Urinary bladder (tissue), 4 donors: ENCODE data around the gene TNIK. TPM values are rescaled to one million over a fixed set of nuclear protein-coding genes. Genes with fewer than 3 reads are reported as not detected.
"Not testable (repeated sequence)": the region's sequence is repeated elsewhere in the genome, so short reads cannot be mapped to it uniquely, and the experiment has no call there.

Experiments
- DNase-seq: peaks from one replicate; pipeline ENCODE4 v3.0.0-alpha.2; 2015; ENCODE audit errors: extremely low spot score
- H3K27ac ChIP-seq: one replicate; pipeline ENCODE4 v1.5.1; 2013; ENCODE audit warnings: low read depth, mild to moderate bottlenecking, moderate library complexity
- H3K36me3 ChIP-seq: one replicate; pipeline ENCODE4 v1.6.1; 2013; ENCODE audit warnings: mild to moderate bottlenecking, moderate library complexity; ENCODE audit not compliant: insufficient read depth
- H3K4me1 ChIP-seq: one replicate; pipeline ENCODE4 v1.6.1; 2013; ENCODE audit warnings: mild to moderate bottlenecking, moderate library complexity; ENCODE audit not compliant: insufficient read depth
- H3K4me3 ChIP-seq: one replicate; pipeline ENCODE4 v1.5.1; 2013; ENCODE audit warnings: low read depth, low read length
- WGBS: extraction: QIAGEN DNeasy Blood & Tissue Kit; methylation state at CpG from one replicate; pipeline ENCODE4 v1.1.7; 2013; 5-methylcytosine and 5-hydroxymethylcytosine counted together
- polyA plus RNA-seq: library from polyadenylated mRNA; stranded (reverse); fragments of 200-250 nt; gene quantifications from one replicate; pipeline ENCODE4 v1.2.3, GENCODE V29; 2013
- total RNA-seq: library from RNA; depleted of rRNA; stranded (reverse); fragments of >200 nt; gene quantifications from one replicate; pipeline ENCODE4 v1.2.3, GENCODE V29; 2014
- donor health status: healthy with polysubstance abuse.
- donor health status: healthy.

Gene TNIK
- total and polyA plus RNA-seq, 2 donors, result 6.5 to 26.6 TPM

- Histone ChIP-seq H3K4me3 (no peak overlapping the region), H3K36me3 (no peaks in the 10 kb centered on the region), H3K4me1 (no peaks in the 10 kb centered on the region), H3K27ac (no peak overlapping the region)
- WGBS, result 82% methylated on average over 3 of the region's 3 CpGs
- DNase-seq, result no peak
Measured at GRCh38 chr3:171389491-171389890, 70.7 kb downstream of the TNIK start.

DNA sequence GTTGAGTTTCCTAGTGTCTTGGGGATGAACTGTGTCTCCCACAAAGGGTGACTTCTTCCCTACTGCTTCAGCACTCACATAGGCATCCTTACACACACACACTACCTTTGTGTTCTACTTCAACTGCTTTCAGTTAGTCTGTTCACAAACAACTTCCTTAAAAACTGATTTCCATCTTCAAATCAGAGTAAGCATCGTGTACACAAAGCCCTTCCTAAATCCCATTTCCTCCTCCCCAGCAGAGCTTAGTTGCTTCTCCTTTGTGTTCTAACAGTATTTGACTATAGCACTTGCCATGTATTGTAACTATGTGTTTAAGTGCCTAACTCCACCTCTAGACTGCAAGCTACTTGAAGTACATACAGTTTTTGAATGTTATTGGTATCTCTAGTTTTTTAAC is 71.7 kb downstream of the TNIK start:
- no peak for DNase-seq
- Histone ChIP-seq H3K36me3 (no peaks in the 10 kb centered on the region), H3K4me1 (no peaks in the 10 kb centered on the region), H3K4me3 (no peak overlapping the region), H3K27ac (no peak overlapping the region)
- WGBS, result 72% methylated on average over 1 of the region's 1 CpG

DNA sequence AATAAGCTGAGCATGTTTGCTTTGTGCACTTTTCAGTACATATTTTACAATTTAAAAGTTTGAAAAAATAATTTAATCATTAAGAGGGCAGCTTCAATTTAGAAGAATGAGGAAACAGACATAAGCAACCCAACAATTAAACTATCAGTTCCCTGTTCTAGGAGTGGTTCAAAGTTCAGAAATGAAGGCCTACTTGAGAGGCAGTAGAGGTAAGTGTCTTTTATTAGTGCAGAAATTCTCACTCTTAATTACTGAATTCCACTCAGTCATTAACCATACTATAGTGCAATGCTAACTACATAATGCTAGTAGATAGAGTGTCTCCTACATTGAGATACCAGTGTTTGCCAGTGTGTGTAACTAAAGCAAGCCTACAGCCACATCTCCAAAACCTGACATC is 73.1 kb downstream of the TNIK start:
- Histone ChIP-seq H3K36me3 (no peaks in the 10 kb centered on the region), H3K4me3 (no peak overlapping the region), H3K27ac (no peak overlapping the region), H3K4me1 (no peaks in the 10 kb centered on the region)
- DNase-seq, result no peak

GRCh38 chr3:171385086-171385485 is 75.1 kb downstream of the TNIK start:
- no peak overlapping the region for H3K27ac ChIP-seq
- no peaks in the 10 kb centered on the region for H3K36me3 ChIP-seq
- 92% methylated on average over 5 of the region's 5 CpGs for WGBS
- no peaks in the 10 kb centered on the region for H3K4me1 ChIP-seq
- no peak for DNase-seq
- no peak overlapping the region for H3K4me3 ChIP-seq

DNA sequence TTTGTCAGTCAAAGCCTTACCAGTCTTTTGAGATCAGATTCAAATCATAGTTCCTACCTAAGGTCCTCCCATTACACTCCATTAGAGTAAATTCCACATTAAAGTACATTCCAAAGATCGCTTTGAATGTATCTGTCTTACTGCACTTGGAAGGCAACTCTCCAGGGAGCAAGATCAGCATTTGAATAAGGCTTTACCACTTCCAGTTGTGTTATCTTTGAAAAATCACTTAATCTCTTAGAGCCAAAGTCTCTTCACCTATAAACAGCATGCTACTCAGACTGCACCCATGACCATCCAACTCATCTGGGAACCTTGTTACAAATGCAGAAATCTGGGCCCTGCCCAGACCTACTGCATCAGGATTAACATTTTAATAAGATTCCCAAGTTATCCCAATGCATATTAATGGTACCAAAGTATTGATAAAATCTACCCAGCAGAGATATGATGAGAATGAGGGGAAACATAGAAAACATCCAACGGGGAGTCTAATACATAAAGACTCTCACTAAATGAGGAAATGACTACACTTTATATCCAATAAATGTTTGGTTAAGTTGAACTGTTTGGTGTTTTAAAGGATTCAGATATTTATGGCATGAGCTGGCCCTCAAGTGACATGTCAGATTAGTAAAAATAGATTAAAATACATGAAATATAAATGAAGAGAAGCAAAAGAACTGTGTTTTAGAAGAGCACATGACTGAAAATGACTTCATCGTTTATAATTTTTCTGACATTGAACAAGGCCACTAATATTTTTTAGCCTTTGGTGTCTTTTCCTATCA is 75.9 kb downstream of the TNIK start:
- Histone ChIP-seq H3K4me3 (no peak overlapping the region), H3K4me1 (no peaks in the 10 kb centered on the region), H3K27ac (no peak overlapping the region), H3K36me3 (no peaks in the 10 kb centered on the region)
- 78% methylated on average over 3 of the region's 3 CpGs for WGBS
- DNase-seq, result no peak

GRCh38 chr3:171383206-171384018 is 76.8 kb downstream of the TNIK start:
- Histone ChIP-seq H3K36me3 (no peaks in the 10 kb centered on the region), H3K4me3 (no peak overlapping the region), H3K4me1 (no peaks in the 10 kb centered on the region), H3K27ac (no peak overlapping the region)
- no peak for DNase-seq
- WGBS, result 54% methylated on average over 5 of the region's 5 CpGs

DNA sequence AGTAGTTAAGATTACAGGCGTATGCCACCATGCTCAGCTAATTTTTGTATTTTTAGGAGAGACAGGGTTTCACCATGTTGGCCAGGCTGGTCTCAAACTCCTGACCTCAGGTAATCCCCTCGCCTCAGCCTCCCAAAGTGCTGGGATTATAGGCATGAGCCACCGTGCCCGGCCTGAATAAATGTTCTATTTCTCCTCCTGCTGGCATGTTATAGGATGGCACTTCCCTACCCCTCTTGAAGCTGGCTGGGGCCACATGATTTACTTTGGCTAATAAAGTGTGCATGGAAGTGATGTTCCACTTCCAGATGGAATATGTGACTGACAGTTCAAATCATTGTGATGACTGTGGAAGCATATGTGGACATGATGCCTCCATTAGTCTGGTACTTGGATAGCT is 77.9 kb downstream of the TNIK start:
- H3K27ac ChIP-seq, H3K4me1 ChIP-seq: not testable (repeated sequence)
- WGBS, result 96% methylated on average over 4 of the region's 4 CpGs

DNA sequence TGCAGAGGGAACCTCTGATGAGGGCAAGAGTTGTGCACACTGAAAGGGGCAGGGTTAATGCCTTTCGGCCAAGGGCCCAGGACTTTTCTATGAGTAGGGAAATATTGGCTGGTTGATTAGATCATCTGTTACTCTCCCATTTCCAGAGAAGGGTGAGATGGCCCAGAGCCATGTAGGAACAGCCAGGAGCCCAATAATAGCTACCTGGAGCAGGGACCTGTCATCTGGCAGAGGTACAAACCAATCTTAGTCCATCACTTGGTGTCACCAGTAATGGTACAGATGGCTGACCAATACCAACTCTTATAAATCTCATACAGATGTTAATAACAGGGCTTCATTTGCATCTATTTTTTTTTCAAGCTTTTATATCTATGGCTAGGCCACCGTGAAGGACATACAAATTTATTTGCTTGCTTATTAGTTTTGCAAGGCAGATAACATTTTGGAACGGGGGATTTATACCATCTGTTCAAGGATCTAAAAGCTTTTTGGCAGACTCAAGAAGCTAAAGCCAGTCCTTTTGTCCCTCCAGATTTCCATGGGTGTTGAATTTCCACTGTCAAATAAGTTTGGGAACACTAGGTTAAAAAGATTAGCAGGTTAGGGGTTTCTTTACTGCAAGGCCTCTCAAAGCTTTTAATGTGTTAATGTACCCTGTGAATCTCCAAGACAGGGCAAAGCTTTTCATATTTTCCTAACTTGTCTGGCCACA is 79.3 kb downstream of the TNIK start:
- Histone ChIP-seq H3K4me3 (no peak overlapping the region), H3K27ac (no peak overlapping the region), H3K36me3 (no peaks in the 10 kb centered on the region), H3K4me1 (no peaks in the 10 kb centered on the region)
- 31% methylated on average over 3 of the region's 3 CpGs for WGBS
- DNase-seq, result no peak

More for the DNA sequence above, 77.9 kb downstream of the TNIK start:
- H3K4me3 ChIP-seq, DNase-seq, H3K36me3 ChIP-seq: not testable (repeated sequence)

DNA sequence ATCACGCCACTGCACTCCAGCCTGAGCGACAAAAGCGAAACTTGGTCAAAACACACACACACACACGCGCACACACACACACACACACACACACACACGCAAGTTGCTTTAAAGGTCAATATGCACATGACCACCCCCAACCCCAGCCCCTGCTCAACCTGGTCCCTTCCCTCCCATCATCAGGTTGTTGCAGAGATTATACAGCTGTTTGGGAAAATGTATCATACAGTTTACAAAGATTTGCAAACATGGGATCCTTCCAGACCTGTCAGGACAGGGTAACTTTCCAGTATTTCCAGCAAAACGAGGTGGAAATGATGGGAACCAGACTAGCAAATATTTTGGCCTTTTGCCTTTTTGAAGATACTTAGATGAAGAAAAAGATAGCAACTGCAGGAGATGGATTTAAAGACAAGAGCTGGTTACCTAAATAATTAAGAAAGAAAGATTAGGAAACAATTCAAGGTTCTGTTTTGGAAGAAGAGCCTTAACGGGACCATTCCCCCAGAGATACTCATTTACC is 80.2 kb downstream of the TNIK start:
- 56% methylated on average over 8 of the region's 8 CpGs for WGBS
- Histone ChIP-seq H3K4me1 (no peaks in the 10 kb centered on the region), H3K4me3 (no peak overlapping the region), H3K36me3 (no peaks in the 10 kb centered on the region), H3K27ac (no peak overlapping the region)
- no peak for DNase-seq

- Histone ChIP-seq H3K27ac (no peak overlapping the region), H3K4me3 (no peak overlapping the region), H3K36me3 (no peaks in the 10 kb centered on the region), H3K4me1 (no peaks in the 10 kb centered on the region)
- WGBS, result 51% methylated on average over 1 of the region's 1 CpG
- no peak for DNase-seq
Measured at GRCh38 chr3:171379281-171379680, 80.9 kb downstream of the TNIK start.

DNA sequence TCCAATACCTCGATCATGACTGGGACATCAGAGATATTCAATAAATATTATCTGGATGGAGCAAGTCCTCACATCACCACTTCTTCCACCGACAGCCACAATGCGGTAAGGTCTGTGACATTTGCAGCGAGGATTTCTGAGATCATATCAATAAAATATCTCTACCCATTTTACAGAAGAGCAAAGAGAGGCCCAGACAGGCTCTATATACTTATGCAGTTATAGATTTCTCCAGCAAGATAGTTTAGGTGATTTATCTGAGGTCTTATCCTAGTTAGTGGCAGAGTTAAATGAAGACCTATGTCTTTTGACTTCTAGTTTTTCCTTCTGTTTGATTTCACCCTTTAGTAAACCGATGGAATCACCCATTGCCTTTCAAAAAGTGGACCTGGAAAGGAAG is 81.6 kb downstream of the TNIK start:
- 97% methylated on average over 5 of the region's 5 CpGs for WGBS
- Histone ChIP-seq H3K4me1 (no peaks in the 10 kb centered on the region), H3K36me3 (no peaks in the 10 kb centered on the region), H3K4me3 (no peak overlapping the region), H3K27ac (no peak overlapping the region)
- DNase-seq, result no peak

DNA sequence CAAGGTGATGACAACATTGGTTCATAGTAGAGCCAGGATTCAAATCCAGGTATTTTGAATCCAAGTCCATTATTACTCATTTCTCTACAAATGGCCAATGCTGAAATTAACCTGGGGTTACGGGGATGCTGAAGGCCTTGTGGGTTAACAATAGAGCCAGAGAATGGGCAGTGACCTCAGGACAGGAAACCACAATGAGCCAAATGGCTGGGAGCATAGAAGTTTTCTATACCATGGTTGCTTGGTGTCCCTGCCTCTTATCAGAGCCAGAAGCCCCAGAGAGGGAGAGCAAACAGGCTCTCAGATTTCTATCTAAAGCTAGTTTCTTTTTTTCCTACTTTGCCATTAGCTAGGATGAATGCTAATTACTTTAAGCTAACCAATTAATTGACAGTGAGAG is 82.3 kb downstream of the TNIK start:
- Histone ChIP-seq H3K4me1 (no peaks in the 10 kb centered on the region), H3K4me3 (no peak overlapping the region), H3K27ac (no peak overlapping the region), H3K36me3 (no peaks in the 10 kb centered on the region)
- no peak for DNase-seq
- WGBS, result 98% methylated on average over 1 of the region's 1 CpG

GRCh38 chr3:171376596-171376947 is 83.6 kb downstream of the TNIK start:
- H3K4me1 ChIP-seq, result no peaks in the 10 kb centered on the region
- no peak overlapping the region for H3K27ac ChIP-seq
- H3K4me3 ChIP-seq, result no peak overlapping the region
- DNase-seq, result no peak
- no peaks in the 10 kb centered on the region for H3K36me3 ChIP-seq
